Transverse colon (tissue), 4 donors: ENCODE results near the gene SEZ6.

Experiments
- CTCF ChIP-seq, 5 experiments: fragments of 200-600 bp in 3 of 5; fragments of 450-650 bp in 2 of 5; sonication (generic) in 3 of 5; IDR thresholded peaks; 1 replicate in 2 of 5; 2 replicates in 3 of 5; pipeline ENCODE4 v1.5.1; 2016 to 2017; ENCODE audit warnings: antibody characterized with exemption in 5 of 5, inconsistent platforms in 3 of 5, mild to moderate bottlenecking in 2 of 5, moderate library complexity in 1 of 5
- EP300 ChIP-seq: sonication (generic); formaldehyde crosslinking; IDR thresholded peaks from one replicate; pipeline ENCODE4 v1.6.1; 2017; ENCODE audit warnings: antibody characterized with exemption, low read depth
- POLR2A ChIP-seq: fragments of 450-650 bp; IDR thresholded peaks from one replicate; pipeline ENCODE4 v1.6.1; 2016; ENCODE audit warnings: antibody characterized with exemption, mild to moderate bottlenecking, moderate library complexity
- POLR2AphosphoS5 ChIP-seq, 3 donors: sonication (generic); formaldehyde crosslinking; IDR thresholded peaks; one replicate each; pipeline ENCODE4 v1.6.1; 2016; ENCODE audit warnings: antibody characterized with exemption in 3 of 3

- TF ChIP-seq CTCF (IDR thresholded peaks at IDR 0.05) (no peak), EP300 (no peak), POLR2AphosphoS5 (IDR thresholded peaks at IDR 0.05) (no peak), POLR2A (no peak)
Observed at GRCh38 chr17:28968914-28969295, 36.9 kb downstream of the SEZ6 start.
